ENCODE data around the gene CYP8B1. TPM values are rescaled to one million over a fixed set of nuclear protein-coding genes. Genes with fewer than 3 reads are reported as not detected.

CYP8B1 gene
- total RNA-seq, 2 experiments from 2014 or later, result not detected

- no peak for ATAC-seq (ENCODE audit: poor library complexity)
- intact Hi-C loops (cut with DNase I, micrococcal nuclease), result no loop called here
- peaks cover 5% of the 10 kb centered on the region for H3K27me3 Mint-ChIP-seq
- Histone ChIP-seq H3K27ac (ENCODE audit: low read depth in 1 of 2, low read length in 2 of 2) (no peak overlapping the region), H3K27me3 (ENCODE audit: control insufficient read depth in 1 of 2, insufficient read depth in 2 of 2, low read length in 2 of 2) (no peaks in the 10 kb centered on the region), H3K4me1 (ENCODE audit: insufficient read depth, low read length) (peaks cover under 1% of the 10 kb centered on the region), H3K9me3 (ENCODE audit: control insufficient read depth in 1 of 2, insufficient read depth in 1 of 2, low read length in 2 of 2) (no peaks in the 10 kb centered on the region), H3K4me3 (ENCODE audit: low read length) (no peak overlapping the region), H3K36me3 (ENCODE audit: insufficient read depth, low read length) (no peaks in the 10 kb centered on the region)
- ChIA-PET POLR2A (no interaction called here), CTCF (interaction anchor here (0.6 kb wide), 1 partner anchor 52 kb away, joined by 6 read pairs; no protein-coding TSS in a partner anchor)
- H3K36me3 Mint-ChIP-seq (ENCODE audit: low read depth), result no peaks in the 10 kb centered on the region
- H3K4me3 Mint-ChIP-seq, result no peak overlapping the region
- no peaks in the 10 kb centered on the region for H3K9me3 Mint-ChIP-seq
- no peak for DNase-seq
- H3K27ac Mint-ChIP-seq, result no peak overlapping the region
- H3K4me1 Mint-ChIP-seq (ENCODE audit: low read depth), result peaks cover 1% of the 10 kb centered on the region
- TF ChIP-seq CTCF (IDR thresholded peaks at IDR 0.05), result no peak
These were observed 39.2 kb downstream of the CYP8B1 start for GRCh38 chr3:42836150-42837123.

DNA sequence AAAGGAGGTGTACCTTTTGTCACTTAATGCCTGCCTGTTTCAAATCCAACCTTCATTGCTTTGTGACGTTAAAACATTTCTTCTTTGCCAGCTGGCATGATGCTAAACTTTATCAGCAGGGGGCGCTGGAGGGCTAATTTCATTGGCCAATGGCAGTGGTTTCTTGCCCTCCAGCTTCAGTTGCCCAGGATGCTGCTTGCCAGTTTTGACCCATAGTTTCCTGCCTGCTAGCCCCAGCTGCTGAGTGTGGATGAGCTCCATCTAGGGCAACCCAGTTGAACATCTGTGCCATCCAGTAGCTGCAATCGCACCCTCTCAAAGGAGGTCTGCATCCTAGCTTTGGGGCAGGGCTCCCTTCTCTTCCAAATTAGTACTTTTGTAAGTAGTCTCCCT, 44.4 kb downstream of the CYP8B1 start:
- Mint-ChIP-seq H3K4me3 (no peak overlapping the region), H3K4me1 (ENCODE audit: low read depth) (peaks cover 6% of the 10 kb centered on the region), H3K9me3 (no peaks in the 10 kb centered on the region), H3K36me3 (ENCODE audit: low read depth) (no peaks in the 10 kb centered on the region), H3K27ac (no peak overlapping the region), H3K27me3 (peaks cover 11% of the 10 kb centered on the region)
- Histone ChIP-seq H3K4me3 (ENCODE audit: low read length) (no peak overlapping the region), H3K27ac (ENCODE audit: low read depth in 1 of 2, low read length in 2 of 2) (no peak overlapping the region), H3K36me3 (ENCODE audit: insufficient read depth, low read length) (no peaks in the 10 kb centered on the region), H3K9me3 (ENCODE audit: control insufficient read depth in 1 of 2, insufficient read depth in 1 of 2, low read length in 2 of 2) (no peaks in the 10 kb centered on the region), H3K4me1 (ENCODE audit: insufficient read depth, low read length) (peaks cover 4% of the 10 kb centered on the region), H3K27me3 (ENCODE audit: control insufficient read depth in 1 of 2, insufficient read depth in 2 of 2, low read length in 2 of 2) (peaks cover 3% of the 10 kb centered on the region in 2 experiments)
- CTCF ChIA-PET, result interaction anchor here (0.7 to 2.2 kb wide), 11 partner anchors 8 to 51 kb away, joined by 3 to 13 read pairs (median 5); no protein-coding TSS in a partner anchor
- intact Hi-C loops (cut with DNase I, micrococcal nuclease), result loop anchor here (2.0 kb wide), 2 partner anchors 49 to 51 kb away; no protein-coding TSS in a partner anchor
- peak; percentile 81 for TF ChIP-seq CTCF (IDR thresholded peaks at IDR 0.05)
- DNase-seq, result peak; percentile 56 to 83 (median 66)
- POLR2A ChIA-PET, result interaction anchor here (1.1 kb wide), 1 partner anchor 50 kb away, joined by 5 read pairs; no protein-coding TSS in a partner anchor
- peak; percentile 55 for ATAC-seq (ENCODE audit: poor library complexity)

DNA sequence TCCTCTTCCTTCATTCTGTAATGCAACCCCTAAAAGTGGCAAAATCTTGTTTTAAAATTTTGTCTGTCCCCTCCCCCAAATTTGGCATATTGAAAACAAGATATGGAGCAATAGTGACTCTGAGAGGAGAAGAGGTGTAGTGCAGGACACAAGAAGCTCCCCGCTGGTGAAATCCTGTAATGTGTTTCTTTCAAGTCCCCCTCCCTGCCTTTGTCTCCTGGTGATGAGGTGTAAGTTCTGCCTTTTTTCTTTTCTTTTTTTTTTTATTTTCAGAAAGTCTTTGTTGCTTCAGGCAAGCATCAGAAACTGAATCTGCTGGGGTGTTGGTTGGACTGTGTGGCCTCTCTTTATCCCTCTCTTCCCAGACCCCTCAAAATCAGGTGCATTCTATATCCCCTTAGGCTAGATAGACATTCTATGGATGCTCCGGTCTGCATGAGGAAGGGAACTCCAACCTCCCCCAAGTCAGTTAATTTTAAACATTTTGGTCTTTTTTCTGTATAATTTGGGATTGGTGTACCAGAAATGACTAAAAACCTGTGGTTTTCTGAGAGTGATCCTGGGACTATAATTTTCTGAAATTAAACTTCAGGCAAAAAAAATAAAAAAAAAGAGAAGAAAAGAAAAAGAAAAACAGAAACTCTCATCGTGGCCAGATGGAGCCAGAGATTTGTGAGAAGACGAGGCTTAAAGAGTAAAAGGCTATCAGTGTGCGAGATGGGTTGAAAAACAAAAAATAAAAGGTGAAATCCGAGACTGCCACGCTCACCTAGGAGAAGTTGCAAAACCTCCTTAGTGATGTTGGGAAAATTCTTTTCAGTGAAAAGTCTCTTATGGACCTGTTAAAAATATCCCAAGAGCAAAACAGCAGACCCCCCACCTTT, 45.0 kb downstream of the CYP8B1 start:
- H3K27ac Mint-ChIP-seq, result no peak overlapping the region
- H3K36me3 Mint-ChIP-seq (ENCODE audit: low read depth), result no peaks in the 10 kb centered on the region
- H3K27ac ChIP-seq (ENCODE audit: low read depth in 1 of 2, low read length in 2 of 2), result no peak overlapping the region
- peaks cover 3% of the 10 kb centered on the region in 2 experiments for H3K27me3 ChIP-seq (ENCODE audit: control insufficient read depth in 1 of 2, insufficient read depth in 2 of 2, low read length in 2 of 2)
- DNase-seq, result peak in 2 of 14 experiments; percentile 30 to 35
- POLR2A ChIA-PET, result interaction anchor here (1.1 kb wide), 1 partner anchor 51 kb away, joined by 5 read pairs; no protein-coding TSS in a partner anchor
- no peaks in the 10 kb centered on the region for H3K9me3 Mint-ChIP-seq
- no peaks in the 10 kb centered on the region for H3K9me3 ChIP-seq (ENCODE audit: control insufficient read depth in 1 of 2, insufficient read depth in 1 of 2, low read length in 2 of 2)
- CTCF ChIA-PET, result interaction anchor here (0.7 to 2.2 kb wide), 11 partner anchors 9 to 51 kb away, joined by 3 to 13 read pairs (median 5); no protein-coding TSS in a partner anchor
- peaks cover 11% of the 10 kb centered on the region for H3K27me3 Mint-ChIP-seq
- H3K4me3 Mint-ChIP-seq, result no peak overlapping the region
- no peak overlapping the region for H3K4me3 ChIP-seq (ENCODE audit: low read length)
- peaks cover 6% of the 10 kb centered on the region for H3K4me1 Mint-ChIP-seq (ENCODE audit: low read depth)
- peak; percentile 56 for ATAC-seq (ENCODE audit: poor library complexity)
- H3K36me3 ChIP-seq (ENCODE audit: insufficient read depth, low read length), result no peaks in the 10 kb centered on the region
- intact Hi-C loops (cut with DNase I, micrococcal nuclease), result loop anchor here (2.0 kb wide), 2 partner anchors 50 kb away; no protein-coding TSS in a partner anchor
- peaks cover 4% of the 10 kb centered on the region for H3K4me1 ChIP-seq (ENCODE audit: insufficient read depth, low read length)
- TF ChIP-seq CTCF (IDR thresholded peaks at IDR 0.05), result no peak

Data from CD4-positive, alpha-beta T cell (primary cell).